CD4-positive, alpha-beta T cell treated with Interleukin-17A for 4 hours (primary cell): ENCODE data around the gene CDH26.
A peak's percentile ranks its signal among the peaks of the same experiment; 100 is the strongest.

ENCODE experiments used
- DNase-seq: peaks from one replicate; pipeline ENCODE4 v3.0.0-alpha.2; 2020; ENCODE audit warnings: mixed read lengths

The CDH26 gene

GRCh38 chr20:60049601-60050000, 91.4 kb downstream of the CDH26 start:
- no peak for DNase-seq

GRCh38 chr20:60050193-60050947, 92.1 kb downstream of the CDH26 start:
- no peak for DNase-seq

DNA sequence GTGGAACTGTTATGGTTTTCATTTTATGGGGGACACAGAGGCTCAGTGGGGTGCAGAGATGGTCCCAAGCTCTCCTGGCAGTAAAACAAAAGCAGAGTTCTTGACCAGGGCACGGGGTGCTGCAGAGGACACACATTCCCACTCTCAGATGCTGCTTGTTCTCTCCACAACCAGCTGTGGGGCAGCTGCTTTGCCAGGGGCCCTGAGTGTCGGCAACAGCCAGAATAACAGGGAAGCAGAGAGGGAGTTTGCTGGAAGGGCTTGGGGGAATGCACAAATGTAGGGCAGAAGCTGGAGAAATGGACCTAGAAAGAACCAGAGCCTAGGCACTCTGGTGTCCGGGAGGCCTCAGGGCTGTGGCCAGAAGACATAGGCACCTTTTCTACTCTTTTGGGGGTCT, 93.7 kb downstream of the CDH26 start:
- no peak for DNase-seq

GRCh38 chr20:60052322-60052721, 94.1 kb downstream of the CDH26 start:
- DNase-seq = no peak

GRCh38 chr20:60053125-60053817, 95.0 kb downstream of the CDH26 start:
- DNase-seq = no peak

DNA sequence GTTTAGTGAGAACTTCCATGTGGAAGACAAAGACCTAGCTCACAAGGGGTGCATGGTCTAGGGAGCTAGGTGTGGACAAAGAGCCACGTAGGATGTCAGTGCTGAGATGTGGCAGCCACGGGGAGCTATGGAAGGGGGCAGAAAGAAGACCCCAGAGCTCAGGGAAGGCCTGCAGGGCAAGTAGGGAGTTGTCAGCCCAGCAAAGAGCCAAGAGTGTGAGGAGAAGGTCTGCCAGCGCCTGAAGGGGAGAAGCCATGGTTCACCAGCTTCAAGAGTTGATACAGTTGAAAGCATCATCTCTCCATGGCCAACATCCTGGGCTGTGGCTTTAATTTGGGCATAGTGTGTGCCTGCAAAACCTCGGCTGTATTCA, 95.6 kb downstream of the CDH26 start:
- DNase-seq = no peak

GRCh38 chr20:60054716-60055634, 96.8 kb downstream of the CDH26 start:
- DNase-seq = no peak

DNA sequence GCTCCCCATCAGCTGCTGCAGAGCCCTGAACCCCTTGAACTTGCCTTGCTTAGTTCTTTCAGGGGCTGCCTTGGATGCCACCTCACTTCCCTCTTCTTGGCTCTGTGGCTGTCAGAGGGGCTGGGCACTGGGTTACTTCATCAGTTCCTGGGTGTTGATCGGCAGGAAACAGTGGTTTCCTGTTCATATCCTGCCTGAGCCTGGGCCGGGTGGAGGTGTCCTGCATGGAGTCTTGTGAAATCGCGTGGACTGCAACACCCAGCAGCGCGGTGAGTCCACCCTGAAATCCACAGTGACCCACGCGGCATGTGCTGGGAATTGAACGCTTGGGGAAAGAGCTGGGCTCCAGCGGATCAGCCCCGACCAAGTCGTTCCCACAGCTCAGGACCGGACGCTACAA, 97.5 kb downstream of the CDH26 start:
- peak; percentile 55 for DNase-seq

DNA sequence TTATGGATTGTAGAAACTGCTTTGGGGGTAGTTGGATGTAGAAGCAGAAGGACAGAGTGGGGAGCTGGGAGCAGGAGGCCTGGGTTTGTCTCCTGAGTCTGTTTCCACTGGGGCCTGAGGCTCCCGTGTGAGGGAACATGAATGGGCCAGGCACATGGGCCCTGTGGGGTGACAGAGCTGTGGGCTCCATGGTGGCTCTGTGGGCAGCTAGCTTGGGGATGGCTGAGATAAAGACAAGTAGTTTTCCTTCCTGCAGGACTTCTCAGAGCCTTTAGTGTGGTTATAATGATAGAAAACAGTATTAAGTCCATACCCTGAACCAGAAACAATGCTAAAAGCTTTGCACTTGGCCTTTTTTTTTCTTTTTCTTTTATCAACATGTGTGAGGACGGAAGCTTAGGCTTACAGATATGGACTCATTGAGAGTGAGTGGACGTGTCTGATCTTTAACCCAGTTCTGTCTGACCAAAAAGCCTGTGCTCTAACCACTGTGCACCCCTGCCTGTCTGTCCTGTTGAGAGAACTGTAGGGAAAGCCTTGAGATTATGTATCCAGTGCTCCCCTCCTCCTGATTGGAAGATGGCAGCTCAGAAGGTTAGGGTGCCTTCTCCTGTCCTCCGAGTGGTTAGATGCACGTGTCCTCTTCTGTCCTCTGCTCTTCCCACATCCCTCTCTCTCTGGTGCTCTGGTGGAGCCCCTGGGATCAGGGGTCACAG, 98.3 kb downstream of the CDH26 start:
- no peak for DNase-seq

- peak; percentile 76 for DNase-seq
Observed at GRCh38 chr20:60057123-60057865, 99.1 kb downstream of the CDH26 start.

GRCh38 chr20:60057866-60058807, 99.9 kb downstream of the CDH26 start:
- peak; percentile 46 for DNase-seq

DNA sequence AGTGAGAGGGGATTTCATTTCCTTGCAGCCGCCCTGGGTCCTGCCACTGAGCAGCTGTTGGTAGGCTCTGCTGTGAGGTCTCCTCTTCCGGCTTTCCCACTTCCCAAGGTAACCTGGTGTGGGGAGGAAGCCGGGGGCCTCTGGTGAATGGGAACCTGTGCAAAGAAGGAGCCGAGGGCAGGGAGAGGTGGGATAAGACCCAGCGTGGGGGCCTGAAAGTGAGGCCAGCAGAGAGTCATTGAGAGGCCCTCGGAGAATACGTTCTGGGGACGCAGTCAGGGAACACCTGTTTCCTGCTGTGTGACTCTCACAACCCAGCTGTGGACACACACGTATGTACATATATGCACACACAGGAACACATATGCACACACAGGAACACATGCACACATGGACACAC, 100.7 kb downstream of the CDH26 start:
- no peak for DNase-seq

DNA sequence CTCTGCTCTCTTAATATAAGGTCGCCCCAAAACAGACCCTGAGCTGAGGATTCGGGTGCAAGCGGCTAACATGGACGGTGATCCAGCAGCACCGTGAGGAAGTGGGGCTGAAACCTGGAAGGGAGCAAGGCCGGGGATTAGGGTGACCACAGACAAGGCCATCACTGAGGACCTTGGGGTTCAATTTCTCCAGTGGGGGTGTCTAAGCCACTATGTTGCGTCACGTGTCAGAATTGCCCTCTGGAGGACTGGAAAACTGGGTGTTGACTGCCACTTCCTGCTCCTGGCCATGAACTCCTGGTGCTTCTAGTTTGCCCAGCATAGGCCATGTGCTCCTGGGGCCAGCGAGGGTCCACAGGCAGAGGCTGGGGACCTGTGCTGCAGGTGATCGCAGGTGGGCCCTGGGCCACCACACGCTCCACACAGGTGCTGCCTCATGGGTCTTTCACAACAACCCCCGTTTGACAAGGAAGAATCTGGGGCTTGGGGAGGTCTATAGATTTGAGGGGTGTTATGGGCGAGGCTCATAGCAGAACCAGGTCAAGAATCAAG, 101.9 kb downstream of the CDH26 start:
- no peak for DNase-seq

DNA sequence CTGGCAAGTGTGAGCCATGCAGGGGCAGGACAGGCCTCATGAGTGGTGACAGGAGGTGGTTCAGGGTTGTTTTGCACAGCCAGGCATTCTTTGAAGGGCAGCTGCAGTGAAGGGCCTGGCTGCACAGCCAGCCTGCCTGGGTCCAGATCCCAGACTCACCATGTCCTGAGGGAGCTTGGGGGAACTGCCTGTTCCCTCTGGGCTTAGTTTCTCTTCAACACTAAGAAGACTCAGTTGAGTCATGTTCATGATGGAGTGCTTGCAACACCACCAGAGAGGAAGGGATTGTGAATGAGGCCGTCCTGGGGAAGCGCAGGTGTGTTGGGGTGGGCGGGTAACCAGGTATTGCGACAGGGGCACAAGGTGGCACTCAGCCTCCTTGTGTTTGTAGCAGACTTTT, 102.4 kb downstream of the CDH26 start:
- no peak for DNase-seq

DNA sequence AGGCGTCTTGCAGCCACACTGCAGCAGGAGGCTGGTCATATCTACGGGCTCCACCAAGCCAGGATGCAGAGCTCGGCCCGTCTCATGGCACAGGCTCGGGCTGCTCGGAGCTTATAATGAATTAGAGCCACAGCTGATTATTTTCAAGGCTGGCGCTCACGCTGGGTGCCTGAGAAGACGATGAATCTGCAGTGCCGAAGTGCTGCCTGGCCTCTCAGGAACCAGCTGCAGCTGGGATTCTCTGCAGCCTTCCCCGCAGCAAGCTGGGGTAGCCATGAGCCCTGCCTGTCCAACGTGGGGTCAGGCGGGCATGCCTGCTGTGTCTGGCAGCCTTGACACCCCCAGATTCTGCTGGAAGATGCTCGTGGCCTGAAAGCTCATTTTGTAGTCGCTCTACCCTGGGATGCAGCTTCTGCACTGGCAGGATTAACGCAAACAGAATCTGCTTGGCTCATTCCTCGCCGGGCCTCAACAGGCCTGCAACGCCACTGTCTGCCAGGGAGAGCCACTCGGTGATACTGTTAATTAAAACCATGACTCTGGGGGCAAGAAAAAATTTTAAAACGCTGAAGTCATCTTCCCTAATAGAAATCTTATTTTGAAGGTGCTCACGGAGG, 104.3 kb downstream of the CDH26 start:
- DNase-seq = no peak

DNA sequence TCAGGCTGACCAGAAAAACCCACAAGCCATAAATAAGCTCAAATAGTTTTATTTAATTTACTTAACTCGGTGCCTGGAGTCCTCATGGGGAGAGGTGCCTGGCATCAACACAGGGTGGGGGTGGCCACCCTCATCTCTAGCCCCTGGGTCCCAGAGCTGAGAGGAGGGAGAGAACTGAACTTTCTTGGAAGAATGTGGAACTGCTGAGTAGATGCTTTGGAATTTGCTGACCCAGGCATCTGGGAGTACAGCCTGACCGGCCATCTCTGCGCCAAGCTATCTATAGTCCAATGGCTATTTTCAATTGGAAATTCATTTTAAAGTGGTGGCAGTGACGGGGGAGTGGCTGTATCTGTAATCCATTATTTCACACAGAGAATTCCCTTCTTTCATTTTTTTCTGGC, 104.8 kb downstream of the CDH26 start:
- DNase-seq = no peak

DNA sequence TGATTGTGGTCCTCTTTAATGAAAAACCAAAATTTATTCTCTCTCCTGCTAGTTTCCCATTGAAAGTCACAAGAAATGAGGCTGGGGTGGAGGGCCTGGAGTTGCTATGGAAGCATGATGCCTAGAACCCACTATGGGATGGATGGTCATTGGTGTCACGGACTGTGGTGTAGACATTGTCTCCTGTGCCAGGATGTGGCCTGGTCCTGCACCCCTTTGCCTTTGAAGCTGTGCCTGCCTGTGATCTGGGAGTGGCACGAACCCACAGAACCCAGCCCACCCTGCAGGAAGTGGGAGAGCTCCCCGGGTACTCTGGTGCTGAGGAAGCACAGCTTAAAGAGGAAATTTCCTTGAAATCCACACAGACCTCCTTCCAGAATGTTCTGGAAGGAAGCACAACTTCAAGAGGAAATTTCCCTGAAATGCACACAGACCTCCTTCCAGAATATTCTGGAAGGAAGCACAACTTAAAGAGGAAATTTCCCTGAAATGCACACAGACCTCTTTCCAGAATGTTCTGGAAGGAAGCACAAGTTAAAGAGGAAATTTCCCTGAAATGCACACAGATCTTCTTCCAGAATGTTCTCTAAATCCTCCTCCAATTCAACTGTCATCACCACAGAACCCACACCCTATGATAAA, 105.6 kb downstream of the CDH26 start:
- no peak for DNase-seq
